B cell (primary cell): ENCODE results near the gene IPCEF1. TPM values are rescaled to one million over a fixed set of nuclear protein-coding genes. Genes with fewer than 3 reads are reported as not detected.

ENCODE experiments used
- ATAC-seq: fragments of 200-7000 bp; cut with Tn5 transposase; one replicate; pipeline ENCODE4 v1.10.0; 2021; ENCODE audit warnings: low read depth, mild to moderate bottlenecking, moderate number of reproducible peaks, moderate library complexity
- CTCF ChIA-PET: fragments of 350-600 bp; sonication (Branson Sonifier 250); formaldehyde crosslinking; loops from one replicate; lab custom pipeline; 2021; ENCODE audit warnings: antibody characterized with exemption, inconsistent platforms; lab: Charles Lee
- POLR2A ChIA-PET: fragments of 350-600 bp; sonication (Branson Sonifier 250); formaldehyde crosslinking; loops from one replicate; lab custom pipeline; 2021; ENCODE audit warnings: antibody characterized with exemption; lab: Charles Lee
- DNase-seq: peaks from one replicate; pipeline ENCODE4 v3.0.0; 2013
- H2AFZ ChIP-seq: 2 replicates; pipeline ENCODE4 v1.6.1; 2012; ENCODE audit warnings: mild to moderate bottlenecking, low read depth, low read length; ENCODE audit not compliant: insufficient read depth, poor library complexity, severe bottlenecking
- H3K27ac ChIP-seq, 2 donors: 1 replicate in 1 of 2; 2 replicates in 1 of 2; pipeline ENCODE4 v1.5.1; 2012 to 2013; ENCODE audit warnings: low read length in 2 of 2, mild to moderate bottlenecking in 2 of 2, moderate library complexity in 1 of 2
- H3K27me3 ChIP-seq, 4 experiments: fragments of 200-600 bp in 1 of 4; sonication (generic) in 1 of 4; replicated peaks in 1 of 4; 1 replicate in 2 of 4; 2 replicates in 2 of 4; pipeline versions ENCODE4 v1.6.1 to v1.7.0; 2013 to 2016; ENCODE audit warnings: low read length in 3 of 4, mild to moderate bottlenecking in 2 of 4, mixed read lengths in 1 of 4, moderate library complexity in 1 of 4; ENCODE audit not compliant: insufficient read depth in 4 of 4, control insufficient read depth in 3 of 4; ENCODE audit errors: control extremely low read depth in 1 of 4
- H3K36me3 ChIP-seq, 2 experiments: replicated peaks in 1 of 2; 1 replicate in 1 of 2; 2 replicates in 1 of 2; pipeline versions ENCODE4 v1.6.1 to v1.7.1; 2013; ENCODE audit warnings: low read length in 1 of 2; ENCODE audit not compliant: insufficient read depth in 2 of 2, control insufficient read depth in 1 of 2; ENCODE audit errors: control extremely low read depth in 1 of 2, extremely low read depth in 1 of 2
- H3K4me1 ChIP-seq, 2 donors: fragments of 200-600 bp in 1 of 2; sonication (generic) in 1 of 2; 1 replicate in 1 of 2; 2 replicates in 1 of 2; pipeline versions ENCODE4 v1.5.1 to v1.6.1; 2013 to 2017; ENCODE audit warnings: low read length in 2 of 2; ENCODE audit not compliant: control insufficient read depth in 2 of 2, insufficient read depth in 2 of 2
- H3K4me2 ChIP-seq: replicated peaks from 2 replicates; pipeline ENCODE3; 2012; ENCODE audit warnings: mild to moderate bottlenecking, low read depth, low read length; ENCODE audit not compliant: poor library complexity, severe bottlenecking
- H3K4me3 ChIP-seq, 5 experiments: fragments of 200-600 bp in 1 of 5; sonication (generic) in 1 of 5; 1 replicate in 3 of 5; 2 replicates in 2 of 5; pipeline versions ENCODE4 v1.5.1 to v1.7.0; 2011 to 2016; ENCODE audit warnings: low read length in 4 of 5, mild to moderate bottlenecking in 4 of 5, low read depth in 2 of 5, control low read depth in 1 of 5, moderate library complexity in 1 of 5; ENCODE audit not compliant: insufficient read depth in 1 of 5; ENCODE audit errors: control extremely low read depth in 1 of 5, extremely low read depth in 1 of 5
- H3K79me2 ChIP-seq: fragments of 200-600 bp; sonication (generic); one replicate; pipeline ENCODE4 v1.6.0; 2016; ENCODE audit warnings: low read length; ENCODE audit not compliant: control insufficient read depth, insufficient read depth
- H3K9ac ChIP-seq: fragments of 200-600 bp; sonication (generic); 2 replicates; pipeline ENCODE4 v1.6.1; 2017; ENCODE audit warnings: mild to moderate bottlenecking, low read length, moderate library complexity
- H3K9me3 ChIP-seq, 3 donors: one replicate each; pipeline versions ENCODE4 v1.6.1 to v1.7.1; 2013; ENCODE audit warnings: low read length in 2 of 3; ENCODE audit not compliant: control insufficient read depth in 2 of 3, insufficient read depth in 1 of 3; ENCODE audit errors: control extremely low read depth in 1 of 3
- H4K20me1 ChIP-seq: 2 replicates; pipeline ENCODE4 v1.6.0; 2012; ENCODE audit warnings: mild to moderate bottlenecking, low read length; ENCODE audit not compliant: insufficient read depth, control insufficient read depth, poor library complexity, severe bottlenecking
- H3K27ac Mint-ChIP-seq: one replicate; pipeline ENCODE4 v1.8.0; 2021; ENCODE audit warnings: mixed read lengths
- H3K27me3 Mint-ChIP-seq: one replicate; pipeline ENCODE4 v1.8.0; 2021; ENCODE audit warnings: mixed read lengths
- H3K4me1 Mint-ChIP-seq: one replicate; pipeline ENCODE4 v1.8.0; 2021; ENCODE audit warnings: mixed read lengths
- H3K4me3 Mint-ChIP-seq: one replicate; pipeline ENCODE4 v1.8.0; 2021; ENCODE audit warnings: mixed read lengths
- H3K9me3 Mint-ChIP-seq: one replicate; pipeline ENCODE4 v1.8.0; 2022; ENCODE audit warnings: mixed read lengths; ENCODE audit not compliant: insufficient read depth
- EZH2 ChIP-seq: IDR thresholded peaks from 2 replicates; pipeline ENCODE4 v1.6.1; 2012; ENCODE audit warnings: borderline replicate concordance, low read depth, mild to moderate bottlenecking, moderate library complexity, low read length; ENCODE audit not compliant: insufficient read depth, poor library complexity, severe bottlenecking
- WGBS: methylation state at CpG from one replicate; pipeline ENCODE4 v1.1.5; 2013; ENCODE audit warnings: missing lambda C conversion rate; ENCODE audit not compliant: insufficient coverage; 5-methylcytosine and 5-hydroxymethylcytosine counted together
- intact Hi-C: fragments of 100-400 bp; cut with micrococcal nuclease; formaldehyde crosslinking; loops from one replicate; pipeline ENCODE4 v1.10.0; 2022
- polyA plus RNA-seq: library from polyadenylated mRNA; depleted of rRNA; stranded (reverse); fragments of >200 nt; gene quantifications from 2 replicates; pipeline ENCODE4 v1.2.3, GENCODE V29; 2012
- total RNA-seq, 2 donors: library from RNA; stranded (reverse); fragments of 120-200 nt in 1 of 2; gene quantifications; 1 replicate in 1 of 2; 2 replicates in 1 of 2; pipeline versions ENCODE4 v1.2.3 to v1.2.4, GENCODE V29; 2013 to 2022
- TF ChIP-seq, protein P1 (sequence below): fragments of 200-600 bp; IDR thresholded peaks from one replicate; pipeline ENCODE4 v1.8.0; 2022; ENCODE audit warnings: antibody characterized with exemption, mild to moderate bottlenecking

The IPCEF1 gene
- total and polyA plus RNA-seq, 2 donors (not counting 1 experiment from before 2014, with no cell fraction given), result 0.22 to 0.94 TPM

DNA sequence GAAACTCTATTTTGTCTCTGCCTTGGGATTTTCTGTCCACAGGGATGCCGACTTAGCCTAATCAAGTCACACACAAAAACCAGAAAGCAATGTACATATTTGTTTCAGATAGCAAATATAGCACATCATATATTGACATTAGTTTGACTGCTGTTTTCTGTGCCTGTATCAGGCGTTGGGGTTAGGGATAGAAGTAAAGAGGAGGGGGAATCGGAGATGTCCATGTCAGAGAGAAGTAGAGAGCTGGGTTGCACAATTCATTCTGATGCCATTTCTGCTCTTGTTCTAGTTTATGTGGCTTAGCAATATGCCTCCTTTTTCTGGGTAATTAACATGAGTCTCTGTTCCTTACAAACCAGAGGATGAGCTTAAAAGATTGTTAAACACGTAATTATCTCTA, 14.7 kb upstream of the IPCEF1 start:
- no peaks in the 10 kb centered on the region for H3K27me3 ChIP-seq
- no peak overlapping the region for H2AFZ ChIP-seq
- H3K4me2 ChIP-seq, result no peak overlapping the region
- ATAC-seq, result no peak
- Mint-ChIP-seq H3K4me1 (no peaks in the 10 kb centered on the region), H3K27ac (no peak overlapping the region), H3K4me3 (no peak overlapping the region), H3K27me3 (peaks cover 6% of the 10 kb centered on the region), H3K9me3 (no peaks in the 10 kb centered on the region)
- 100% methylated on average over 2 of the region's 4 CpGs for WGBS
- TF ChIP-seq, protein P1, sequence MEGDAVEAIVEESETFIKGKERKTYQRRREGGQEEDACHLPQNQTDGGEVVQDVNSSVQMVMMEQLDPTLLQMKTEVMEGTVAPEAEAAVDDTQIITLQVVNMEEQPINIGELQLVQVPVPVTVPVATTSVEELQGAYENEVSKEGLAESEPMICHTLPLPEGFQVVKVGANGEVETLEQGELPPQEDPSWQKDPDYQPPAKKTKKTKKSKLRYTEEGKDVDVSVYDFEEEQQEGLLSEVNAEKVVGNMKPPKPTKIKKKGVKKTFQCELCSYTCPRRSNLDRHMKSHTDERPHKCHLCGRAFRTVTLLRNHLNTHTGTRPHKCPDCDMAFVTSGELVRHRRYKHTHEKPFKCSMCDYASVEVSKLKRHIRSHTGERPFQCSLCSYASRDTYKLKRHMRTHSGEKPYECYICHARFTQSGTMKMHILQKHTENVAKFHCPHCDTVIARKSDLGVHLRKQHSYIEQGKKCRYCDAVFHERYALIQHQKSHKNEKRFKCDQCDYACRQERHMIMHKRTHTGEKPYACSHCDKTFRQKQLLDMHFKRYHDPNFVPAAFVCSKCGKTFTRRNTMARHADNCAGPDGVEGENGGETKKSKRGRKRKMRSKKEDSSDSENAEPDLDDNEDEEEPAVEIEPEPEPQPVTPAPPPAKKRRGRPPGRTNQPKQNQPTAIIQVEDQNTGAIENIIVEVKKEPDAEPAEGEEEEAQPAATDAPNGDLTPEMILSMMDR, result no peak
- no peak for TF ChIP-seq EZH2
- no peak overlapping the region for H3K27ac ChIP-seq
- no peak for DNase-seq
- no peaks in the 10 kb centered on the region for H3K79me2 ChIP-seq
- H4K20me1 ChIP-seq, result no peaks in the 10 kb centered on the region
- no peaks in the 10 kb centered on the region for H3K4me1 ChIP-seq
- ChIA-PET POLR2A (no interaction called here), CTCF (interaction anchor here (0.7 to 2.7 kb wide), 3 partner anchors 94 to 217 kb away, joined by 4 to 19 read pairs (median 13); no protein-coding TSS in a partner anchor)
- H3K36me3 ChIP-seq, result no peaks in the 10 kb centered on the region
- intact Hi-C loops, result no loop called here
- no peak overlapping the region for H3K4me3 ChIP-seq
- no peak overlapping the region for H3K9ac ChIP-seq
- no peaks in the 10 kb centered on the region for H3K9me3 ChIP-seq

DNA sequence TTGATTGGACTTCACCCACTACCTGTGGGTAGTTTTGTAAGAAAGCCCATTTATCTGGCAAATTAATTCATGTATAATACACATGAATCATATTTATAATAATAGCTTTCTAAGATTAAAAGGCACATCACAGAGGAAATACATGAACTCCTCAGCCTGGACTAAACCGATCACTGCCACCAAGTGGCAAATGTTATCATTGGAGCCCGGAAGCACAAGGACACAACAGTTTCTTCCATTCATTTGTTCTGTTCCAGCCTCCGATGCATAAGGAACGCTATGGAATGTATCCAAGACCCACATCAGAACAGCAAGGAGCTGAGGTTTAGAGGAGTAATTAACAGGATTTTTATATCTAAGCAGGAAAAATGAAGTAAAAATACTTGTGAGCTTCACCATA, 13.9 kb upstream of the IPCEF1 start:
- Histone ChIP-seq H3K9me3 (no peaks in the 10 kb centered on the region), H3K4me1 (no peaks in the 10 kb centered on the region), H3K4me3 (no peak overlapping the region), H4K20me1 (no peaks in the 10 kb centered on the region), H3K79me2 (no peaks in the 10 kb centered on the region), H3K36me3 (no peaks in the 10 kb centered on the region), H3K27ac (no peak overlapping the region), H3K4me2 (no peak overlapping the region), H2AFZ (no peak overlapping the region), H3K9ac (no peak overlapping the region), H3K27me3 (no peaks in the 10 kb centered on the region)
- intact Hi-C loops, result no loop called here
- TF ChIP-seq, protein P1, result no peak
- TF ChIP-seq EZH2, result no peak
- no peaks in the 10 kb centered on the region for H3K4me1 Mint-ChIP-seq
- no peak for ATAC-seq
- H3K9me3 Mint-ChIP-seq, result no peaks in the 10 kb centered on the region
- no CpG with 5 or more reads among the region's 4 CpGs for WGBS
- no peak overlapping the region for H3K27ac Mint-ChIP-seq
- peaks cover 6% of the 10 kb centered on the region for H3K27me3 Mint-ChIP-seq
- no peak for DNase-seq
- ChIA-PET POLR2A (no interaction called here), CTCF (interaction anchor here (1.3 to 2.7 kb wide), 3 partner anchors 209 to 217 kb away, joined by 3 to 19 read pairs (median 13); no protein-coding TSS in a partner anchor)
- H3K4me3 Mint-ChIP-seq, result no peak overlapping the region
